Erythroblast (primary cell): Measurements from ENCODE around the gene COL11A1.
"Not testable (repeated sequence)": the region's sequence is repeated elsewhere in the genome, so short reads cannot be mapped to it uniquely, and the experiment has no call there.

Experiments
- GATA1 ChIP-seq: IDR thresholded peaks from 2 replicates; pipeline ENCODE4 v1.6.1; 2011; ENCODE audit warnings: low read depth, mild to moderate bottlenecking, control low read depth, low read length, moderate library complexity
- POLR2A ChIP-seq: IDR thresholded peaks from 2 replicates; pipeline ENCODE4 v1.6.1; 2011; ENCODE audit warnings: mild to moderate bottlenecking, low read length

GRCh38 chr1:103028110-103028509 lies 80.2 kb downstream of the COL11A1 start:
- not testable (repeated sequence) for TF ChIP-seq POLR2A, GATA1
